H1 (cell line): Measurements from ENCODE around the gene PRKRIP1. TPM values are rescaled to one million over a fixed set of nuclear protein-coding genes. Genes with fewer than 3 reads are reported as not detected.
"Not testable (repeated sequence)": the region's sequence is repeated elsewhere in the genome, so short reads cannot be mapped to it uniquely, and the experiment has no call there.

Experiments
- CTCF ChIA-PET: fragments of 300-600 bp; sonication (Branson Sonifier 250); formaldehyde crosslinking; loops from one replicate; lab custom pipeline; 2021; ENCODE audit not compliant: partially characterized antibody; lab: Charles Lee
- POLR2A ChIA-PET: fragments of 300-600 bp; sonication (Branson Sonifier 250); formaldehyde crosslinking; loops from one replicate; lab custom pipeline; 2021; ENCODE audit warnings: inconsistent platforms; ENCODE audit not compliant: partially characterized antibody; lab: Charles Lee
- DNase-seq, 2 experiments: peaks; one replicate each; pipeline versions ENCODE4 v3.0.0 to v3.0.0-alpha.2; 2010 to 2022; ENCODE audit warnings: low spot score in 2 of 2, low read depth in 1 of 2, mixed read lengths in 1 of 2
- FAIRE-seq: peaks from 2 replicates; lab custom pipeline; 2011; peaks lifted over from hg19 to GRCh38; lab: Jason Lieb, UNC
- H2AFZ ChIP-seq: 2 replicates; pipeline ENCODE4 v1.8.1; 2012; ENCODE audit warnings: low read length, inconsistent platforms
- H2AK5ac ChIP-seq: 2 replicates; pipeline ENCODE4 v1.6.1; 2013; ENCODE audit warnings: low read depth, low read length
- H2BK120ac ChIP-seq: replicated peaks from 2 replicates; pipeline ENCODE3; 2013; ENCODE audit warnings: low read depth, low read length, inconsistent platforms
- H2BK12ac ChIP-seq: 2 replicates; pipeline ENCODE4 v1.6.1; 2013; ENCODE audit warnings: low read depth, low read length
- H2BK15ac ChIP-seq: 2 replicates; pipeline ENCODE4 v1.6.1; 2013; ENCODE audit warnings: low read length
- H2BK20ac ChIP-seq: 2 replicates; pipeline ENCODE4 v1.6.1; 2013; ENCODE audit warnings: low read length
- H2BK5ac ChIP-seq: 2 replicates; pipeline ENCODE4 v1.6.1; 2013; ENCODE audit warnings: low read depth, low read length
- H3K14ac ChIP-seq: 2 replicates; pipeline ENCODE4 v1.6.1; 2013; ENCODE audit warnings: inconsistent platforms; ENCODE audit not compliant: insufficient read length
- H3K18ac ChIP-seq: 2 replicates; pipeline ENCODE4 v1.6.1; 2013; ENCODE audit warnings: low read length; ENCODE audit errors: extremely low read depth
- H3K23ac ChIP-seq: 2 replicates; pipeline ENCODE4 v1.6.1; 2013; ENCODE audit warnings: inconsistent platforms; ENCODE audit not compliant: insufficient read length
- H3K23me2 ChIP-seq: 2 replicates; pipeline ENCODE4 v1.6.1; 2013; ENCODE audit warnings: low read depth, low read length
- H3K27ac ChIP-seq: 2 replicates; pipeline ENCODE4 v1.6.1; 2011; ENCODE audit warnings: low read depth, low read length, inconsistent platforms
- H3K27me3 ChIP-seq, 4 experiments: replicated peaks in 1 of 4; 1 replicate in 1 of 4; 2 replicates in 3 of 4; pipeline versions ENCODE4 v1.6.1 to v1.8.1; 2011 to 2013; ENCODE audit warnings: low read length in 3 of 4, mild to moderate bottlenecking in 3 of 4, inconsistent platforms in 2 of 4, mixed read lengths in 2 of 4, moderate library complexity in 1 of 4; ENCODE audit not compliant: control insufficient read depth in 3 of 4, insufficient read depth in 3 of 4; ENCODE audit errors: extremely low read depth in 1 of 4
- H3K36me3 ChIP-seq, 4 experiments: 2 replicates each; pipeline versions ENCODE4 v1.6.1 to v1.8.1; 2011 to 2013; ENCODE audit warnings: mild to moderate bottlenecking in 4 of 4, low read length in 3 of 4, moderate library complexity in 2 of 4, control low read depth in 1 of 4, inconsistent platforms in 1 of 4; ENCODE audit not compliant: insufficient read depth in 4 of 4, control insufficient read depth in 2 of 4
- H3K4ac ChIP-seq: replicated peaks from 2 replicates; pipeline ENCODE3; 2013; ENCODE audit warnings: low read length, low read depth, mixed read lengths, inconsistent platforms; ENCODE audit not compliant: insufficient read length
- H3K4me1 ChIP-seq, 4 experiments: replicated peaks in 1 of 4; 1 replicate in 1 of 4; 2 replicates in 3 of 4; pipeline versions ENCODE4 v1.6.1 to v1.8.1; 2011 to 2013; ENCODE audit warnings: low read length in 3 of 4, inconsistent platforms in 2 of 4, mixed read lengths in 1 of 4; ENCODE audit not compliant: insufficient read depth in 4 of 4, control insufficient read depth in 3 of 4
- H3K4me2 ChIP-seq, 2 experiments: 2 replicates each; pipeline versions ENCODE4 v1.6.1 to v1.8.1; 2011 to 2013; ENCODE audit warnings: low read depth in 2 of 2, low read length in 2 of 2, control low read depth in 1 of 2, inconsistent platforms in 1 of 2, mild to moderate bottlenecking in 1 of 2; ENCODE audit not compliant: insufficient read depth in 1 of 2
- H3K4me3 ChIP-seq, 4 experiments: fragments of 200-600, 300-600 bp in 1 of 4; sonication (generic), shearing (Covaris generic), sonication (Bioruptor Twin) in 1 of 4; 2 replicates each; pipeline versions ENCODE4 v1.5.1 to v1.8.1; 2011 to 2016; ENCODE audit warnings: low read length in 4 of 4, low read depth in 3 of 4, control low read depth in 2 of 4, inconsistent platforms in 2 of 4, mild to moderate bottlenecking in 2 of 4, mixed read lengths in 1 of 4, moderate library complexity in 1 of 4; ENCODE audit not compliant: insufficient read depth in 2 of 4; ENCODE audit errors: extremely low read depth in 1 of 4
- H3K56ac ChIP-seq: replicated peaks from 2 replicates; pipeline ENCODE3; 2013; ENCODE audit warnings: low read depth, mild to moderate bottlenecking, mixed read lengths, low read length, inconsistent platforms; ENCODE audit not compliant: insufficient read length
- H3K79me1 ChIP-seq: 2 replicates; pipeline ENCODE4 v1.6.1; 2013; ENCODE audit warnings: low read depth, low read length, control low read depth
- H3K79me2 ChIP-seq, 2 experiments: 2 replicates each; pipeline versions ENCODE4 v1.6.1 to v1.8.1; 2012 to 2013; ENCODE audit warnings: low read length in 2 of 2, mild to moderate bottlenecking in 2 of 2, inconsistent platforms in 1 of 2; ENCODE audit not compliant: insufficient read depth in 2 of 2, control insufficient read depth in 1 of 2
- H3K9ac ChIP-seq, 4 experiments: replicated peaks in 1 of 4; 1 replicate in 1 of 4; 2 replicates in 3 of 4; pipeline versions ENCODE4 v1.6.1 to v1.8.1; 2011 to 2013; ENCODE audit warnings: low read depth in 3 of 4, low read length in 3 of 4, control low read depth in 2 of 4, mild to moderate bottlenecking in 2 of 4, moderate library complexity in 2 of 4, inconsistent platforms in 1 of 4; ENCODE audit errors: extremely low read depth in 1 of 4
- H3K9me3 ChIP-seq, 2 experiments: 2 replicates each; pipeline versions ENCODE4 v1.6.1 to v1.8.1; 2012 to 2013; ENCODE audit warnings: mild to moderate bottlenecking in 2 of 2, moderate library complexity in 2 of 2, control low read depth in 1 of 2, inconsistent platforms in 1 of 2, low read depth in 1 of 2, low read length in 1 of 2, mixed read lengths in 1 of 2; ENCODE audit not compliant: insufficient read depth in 2 of 2
- H4K20me1 ChIP-seq, 2 experiments: replicated peaks in 1 of 2; 2 replicates each; pipeline versions ENCODE3 to v1.8.1; 2011 to 2013; ENCODE audit warnings: inconsistent platforms in 2 of 2, low read length in 2 of 2, mild to moderate bottlenecking in 1 of 2; ENCODE audit not compliant: insufficient read depth in 2 of 2, control insufficient read depth in 1 of 2
- H4K5ac ChIP-seq: 2 replicates; pipeline ENCODE4 v1.6.1; 2013; ENCODE audit warnings: low read length, low read depth, mixed read lengths, inconsistent platforms; ENCODE audit not compliant: insufficient read length
- H4K8ac ChIP-seq: 2 replicates; pipeline ENCODE4 v1.8.0; 2013; ENCODE audit warnings: mild to moderate bottlenecking, moderate library complexity, low read length, inconsistent platforms; ENCODE audit not compliant: insufficient read depth; ENCODE audit errors: extremely low read depth
- H4K91ac ChIP-seq: replicated peaks from 2 replicates; pipeline ENCODE3; 2013; ENCODE audit warnings: low read length, mixed read lengths, inconsistent platforms; ENCODE audit not compliant: insufficient read length
- WGBS, 2 experiments: shearing (Covaris generic) in 1 of 2; methylation state at CpG; one replicate each; pipeline versions ENCODE4 v1.1.6 to v1.1.7; 2013 to 2015; ENCODE audit warnings: low lambda C conversion rate in 2 of 2, mixed read lengths in 2 of 2, inconsistent platforms in 1 of 2, low coverage in 1 of 2, missing lambda C conversion rate in 1 of 2; ENCODE audit not compliant: insufficient replicate concordance in 2 of 2, insufficient coverage in 1 of 2, insufficient read length in 1 of 2; ENCODE audit errors: extremely low coverage in 1 of 2, missing lambda C conversion rate in 1 of 2; 5-methylcytosine and 5-hydroxymethylcytosine counted together
- polyA plus RNA-seq, 7 experiments: library from polyadenylated mRNA; depleted of rRNA in 3 of 7; stranded (reverse) in 5 of 7; unstranded in 2 of 7; fragments of >200 nt in 5 of 7; fragments of 200-250 nt in 2 of 7; gene quantifications; 1 replicate in 5 of 7; 2 replicates in 1 of 7; 4 replicates in 1 of 7; pipeline versions ENCODE4 v1.2.1 to v1.2.3, GENCODE V29; 2011 to 2013; ENCODE audit warnings: missing spikeins in 2 of 7, mixed read lengths in 2 of 7
- total RNA-seq: library from RNA; stranded (reverse); fragmentation: NEBNext Ultra II Directional; extraction: Animal tissue kit (Norgen Biotek cat#: 25700); gene quantifications from 2 replicates; pipeline ENCODE4 v1.2.1, GENCODE V29; 2021

PRKRIP1 gene
- total and polyA plus RNA-seq, 2 of the 8 experiments (the other 6 are each of a cell fraction or from before 2014, with no cell fraction given), result 11.1 to 22.0 TPM

- WGBS, 2 experiments, result no CpG with 5 or more reads among the region's 6 CpGs
- H3K27ac ChIP-seq, H4K8ac ChIP-seq, H3K14ac ChIP-seq, FAIRE-seq, H3K56ac ChIP-seq, H3K79me2 ChIP-seq, H3K18ac ChIP-seq, H4K91ac ChIP-seq, H4K5ac ChIP-seq, H2BK12ac ChIP-seq, CTCF ChIA-PET, H3K4me3 ChIP-seq, H3K4me1 ChIP-seq, H3K9me3 ChIP-seq, H3K4ac ChIP-seq, H3K4me2 ChIP-seq, H2AFZ ChIP-seq, H3K27me3 ChIP-seq, H2BK5ac ChIP-seq, H3K9ac ChIP-seq, H2BK120ac ChIP-seq, H3K23ac ChIP-seq, DNase-seq, H3K23me2 ChIP-seq, POLR2A ChIA-PET, H3K36me3 ChIP-seq, H3K79me1 ChIP-seq, H2BK15ac ChIP-seq, H2AK5ac ChIP-seq, H2BK20ac ChIP-seq, H4K20me1 ChIP-seq: not testable (repeated sequence)
Measured at GRCh38 chr7:102356344-102356743, 39.8 kb upstream of the PRKRIP1 start, which contains the start of gene SPDYE6. TSS of gene SPDYE6 (minus strand) at chr7:102356444. CDS start at chr7:102356023, 421 bp downstream.
